HG02852 (cell line): Measurements from ENCODE around the gene DPP6.

Experiments used
- ATAC-seq: cut with Tn5 transposase; IDR thresholded peaks from one replicate; pipeline ENCODE4 v1.9.1; 2021; ENCODE audit warnings: mild to moderate bottlenecking, moderate library complexity; ENCODE audit not compliant: unreplicated experiment

Gene DPP6

GRCh38 chr7:154684666-154685563, 632.7 kb downstream of the DPP6 start:
- no peak for ATAC-seq

- ATAC-seq, result no peak
Observed at GRCh38 chr7:154685564-154685901, 633.3 kb downstream of the DPP6 start.

- ATAC-seq, result no peak
Observed at GRCh38 chr7:154686305-154686704, 634.1 kb downstream of the DPP6 start.

- ATAC-seq, result no peak
Observed at GRCh38 chr7:154688952-154689351, 636.8 kb downstream of the DPP6 start.

- no peak for ATAC-seq
Observed at GRCh38 chr7:154690411-154690810, 638.2 kb downstream of the DPP6 start.

GRCh38 chr7:154693661-154694060, 641.5 kb downstream of the DPP6 start:
- no peak for ATAC-seq

- no peak for ATAC-seq
Observed at GRCh38 chr7:154695836-154696235, 643.6 kb downstream of the DPP6 start.

GRCh38 chr7:154696556-154696955, 644.4 kb downstream of the DPP6 start:
- ATAC-seq, result no peak

- no peak for ATAC-seq
Observed at GRCh38 chr7:154698726-154699291, 646.6 kb downstream of the DPP6 start.

- ATAC-seq, result no peak
Observed at GRCh38 chr7:154699417-154699816, 647.2 kb downstream of the DPP6 start.

GRCh38 chr7:154709840-154710520, 657.8 kb downstream of the DPP6 start:
- no peak for ATAC-seq

GRCh38 chr7:154720016-154720415, 667.8 kb downstream of the DPP6 start:
- no peak for ATAC-seq

GRCh38 chr7:154721086-154721485, 668.9 kb downstream of the DPP6 start:
- no peak for ATAC-seq

- no peak for ATAC-seq
Observed at GRCh38 chr7:154726368-154726767, 674.2 kb downstream of the DPP6 start.

- no peak for ATAC-seq
Observed at GRCh38 chr7:154729056-154729455, 676.9 kb downstream of the DPP6 start.

- no peak for ATAC-seq
Observed at GRCh38 chr7:154735766-154736165, 683.6 kb downstream of the DPP6 start.

- ATAC-seq, result no peak
Observed at GRCh38 chr7:154736389-154736788, 684.2 kb downstream of the DPP6 start.

GRCh38 chr7:154738216-154738615, 686.0 kb downstream of the DPP6 start:
- no peak for ATAC-seq

- ATAC-seq, result no peak
Observed at GRCh38 chr7:154741131-154741530, 688.9 kb downstream of the DPP6 start.

GRCh38 chr7:154743206-154743605, 691.0 kb downstream of the DPP6 start:
- no peak for ATAC-seq

- ATAC-seq, result no peak
Observed at GRCh38 chr7:154744256-154744860, 692.2 kb downstream of the DPP6 start.

- ATAC-seq, result no peak
Observed at GRCh38 chr7:154744861-154745258, 692.7 kb downstream of the DPP6 start.
